Smooth muscle cell of the umbilical artery (primary cell): ENCODE measurements around the gene MKKS. TPM values are rescaled to one million over a fixed set of nuclear protein-coding genes. Genes with fewer than 3 reads are reported as not detected.

ENCODE experiments used
- total RNA-seq: library from RNA; depleted of rRNA; stranded (reverse); fragments of >200 nt; gene quantifications from 2 replicates; pipeline ENCODE4 v1.2.3, GENCODE V29; 2014

MKKS gene
- total RNA-seq = 8.6 and 13.0 TPM in 2 replicates

DNA sequence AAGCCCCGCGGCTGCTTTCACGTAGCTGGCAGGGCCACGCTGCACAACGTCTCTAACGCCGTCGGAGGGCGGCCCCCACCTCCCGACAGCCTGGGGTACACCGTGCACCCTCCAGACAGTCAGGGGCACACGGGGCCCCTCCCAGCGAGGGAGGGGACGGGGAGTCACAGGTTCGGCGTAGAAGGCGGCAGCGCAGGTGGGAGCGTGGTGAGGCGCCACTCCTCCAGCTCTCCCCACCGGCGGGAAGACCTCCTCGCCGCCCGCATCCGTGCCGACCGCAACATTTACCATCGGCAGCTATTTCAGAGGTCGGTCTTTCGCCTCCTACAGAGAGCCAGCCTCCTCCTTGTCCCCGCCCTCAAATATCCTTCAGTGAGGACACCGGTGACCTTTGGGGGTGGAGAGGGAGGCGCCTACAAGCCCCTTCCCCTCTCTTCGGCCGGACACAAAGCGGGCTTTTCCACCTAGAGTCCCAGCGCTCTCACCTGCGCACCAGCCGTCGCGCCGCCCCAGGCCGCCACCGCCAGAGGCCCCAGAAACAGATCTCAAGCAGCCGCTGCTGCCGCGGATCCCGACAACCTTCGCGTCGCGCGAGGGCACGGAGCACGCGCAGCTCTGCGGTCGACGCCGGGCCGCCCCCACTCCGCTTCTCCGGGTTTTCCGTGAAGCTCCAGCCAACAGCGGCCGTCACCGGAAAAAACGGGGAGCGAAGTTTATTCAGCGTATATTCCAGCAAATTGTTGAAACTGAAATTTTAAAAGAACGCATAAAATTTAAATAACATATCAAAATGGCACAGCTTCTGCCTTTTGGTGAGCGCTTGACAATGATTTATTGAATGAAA lies at the start of gene MKKS:
Gene MKKS (minus strand): TSS at position 600 of the 844 bp plus-strand sequence. CDS start 20,708 bp downstream, outside the sequence.

DNA sequence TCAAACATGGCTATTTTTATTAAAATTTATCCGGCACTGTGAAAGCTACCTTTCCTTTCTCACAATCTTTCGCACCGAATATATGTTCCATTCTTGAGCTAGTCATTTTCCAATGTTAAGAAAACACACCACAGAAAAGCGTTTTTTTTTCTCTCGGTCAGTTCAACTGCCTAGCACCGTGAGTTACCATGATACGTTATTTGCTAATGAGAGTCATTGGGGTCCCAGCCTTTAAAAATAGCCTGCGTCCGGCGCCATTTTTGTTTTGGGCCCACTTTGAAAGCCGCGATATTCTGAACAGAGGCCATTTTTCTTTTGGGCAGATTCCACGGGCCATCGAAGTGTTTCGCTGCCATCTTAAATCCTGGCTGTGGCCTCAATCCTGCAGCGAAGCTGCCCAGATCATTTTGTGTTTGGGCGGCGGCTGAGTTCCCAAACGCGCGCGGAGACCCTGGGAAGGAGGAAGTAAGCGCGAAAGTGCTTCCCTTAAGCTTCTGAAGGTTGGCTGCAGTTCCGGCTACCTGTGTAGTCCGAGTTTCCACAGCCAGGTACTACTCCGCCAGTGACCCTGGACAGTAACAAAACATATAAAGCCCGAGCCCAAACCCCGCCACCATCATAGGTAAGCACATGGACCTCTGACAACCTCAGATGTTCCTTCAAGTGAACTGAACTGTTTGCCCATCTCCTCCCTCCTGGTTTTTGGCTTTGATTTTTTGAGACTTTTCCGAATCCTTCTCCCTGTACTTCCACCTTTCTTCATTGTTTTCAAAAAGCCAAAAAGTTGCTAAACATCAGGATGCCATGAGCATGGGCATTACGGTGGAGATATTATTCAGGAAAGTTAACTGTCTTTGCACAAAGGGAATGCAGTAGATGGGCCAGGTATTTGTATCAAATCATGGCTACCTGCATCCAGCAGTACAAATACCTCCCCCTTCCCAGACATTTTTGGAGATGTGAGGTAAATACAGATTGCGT lies 1.1 kb upstream of the MKKS start, which contains the start of gene SLX4IP:
Gene SLX4IP (plus strand): TSS at position 474 of the 981 bp plus-strand sequence. CDS start 22,900 bp downstream, outside the sequence.

Other genes starting within 250 kb of the MKKS start
- gene SNAP25, start 215.4 kb downstream of the MKKS start, total RNA-seq = 4.6 and 5.6 TPM in 2 replicates
- gene SLX4IP, start 1.1 kb upstream of the MKKS start, total RNA-seq = 2.7 and 3.5 TPM in 2 replicates
- 9.5 and 36.2 TPM in 2 replicates for gene JAG1, start 239.8 kb upstream of the MKKS start, total RNA-seq